Measurements from ENCODE around the gene KCND1.

Gene KCND1

GRCh38 chrX:48974574-48974973 is 2.9 kb upstream of the KCND1 start:
- TF ChIP-seq CTCF (IDR thresholded peaks at IDR 0.05), result no peak
- H3K27me3 ChIP-seq, result peaks cover 15% of the 10 kb centered on the region
- peaks cover 4 to 6% of the 10 kb centered on the region in 2 experiments for H3K4me1 ChIP-seq (ENCODE audit: control insufficient read depth in 1 of 2, insufficient read depth in 1 of 2, low read depth in 1 of 2, low read length in 1 of 2)
- no peak overlapping the region for H3K27ac ChIP-seq
- H3K36me3 ChIP-seq, result peaks cover 50% of the 10 kb centered on the region
- H3K9me3 ChIP-seq, result no peaks in the 10 kb centered on the region
- no peak overlapping the region for H3K4me3 ChIP-seq (ENCODE audit: low read depth in 1 of 2, low read length in 1 of 2)

GRCh38 chrX:48974033-48974432 is 2.4 kb upstream of the KCND1 start:
- no peak for TF ChIP-seq CTCF (IDR thresholded peaks at IDR 0.05)
- Histone ChIP-seq H3K27ac (no peak overlapping the region), H3K4me1 (ENCODE audit: control insufficient read depth in 1 of 2, insufficient read depth in 1 of 2, low read depth in 1 of 2, low read length in 1 of 2) (peaks cover 4 to 6% of the 10 kb centered on the region in 2 experiments), H3K27me3 (peaks cover 15% of the 10 kb centered on the region), H3K4me3 (ENCODE audit: low read depth in 1 of 2, low read length in 1 of 2) (no peak overlapping the region), H3K36me3 (peaks cover 48% of the 10 kb centered on the region), H3K9me3 (no peaks in the 10 kb centered on the region)

- Histone ChIP-seq H3K4me1 (ENCODE audit: control insufficient read depth in 1 of 2, insufficient read depth in 1 of 2, low read depth in 1 of 2, low read length in 1 of 2) (peaks cover 4 to 6% of the 10 kb centered on the region in 2 experiments), H3K4me3 (ENCODE audit: low read depth in 1 of 2, low read length in 1 of 2) (no peak overlapping the region), H3K9me3 (no peaks in the 10 kb centered on the region), H3K27me3 (peaks cover 15% of the 10 kb centered on the region), H3K27ac (no peak overlapping the region), H3K36me3 (peaks cover 37% of the 10 kb centered on the region)
- peak; percentile 44 for TF ChIP-seq CTCF (IDR thresholded peaks at IDR 0.05)
Observed at GRCh38 chrX:48972220-48973164, 848 bp upstream of the KCND1 start.

GRCh38 chrX:48969471-48969870 is 2.2 kb downstream of the KCND1 start:
- H3K9me3 ChIP-seq, result no peaks in the 10 kb centered on the region
- H3K27me3 ChIP-seq, result peaks cover 15% of the 10 kb centered on the region
- H3K27ac ChIP-seq, result no peak overlapping the region
- no peak for TF ChIP-seq CTCF (IDR thresholded peaks at IDR 0.05)
- no peak overlapping the region for H3K4me3 ChIP-seq (ENCODE audit: low read depth in 1 of 2, low read length in 1 of 2)
- H3K36me3 ChIP-seq, result peaks cover 11% of the 10 kb centered on the region
- peaks cover 4 to 6% of the 10 kb centered on the region in 2 experiments for H3K4me1 ChIP-seq (ENCODE audit: control insufficient read depth in 1 of 2, insufficient read depth in 1 of 2, low read depth in 1 of 2, low read length in 1 of 2)

GRCh38 chrX:48968377-48968776 is 3.3 kb downstream of the KCND1 start:
- TF ChIP-seq CTCF (IDR thresholded peaks at IDR 0.05), result no peak
- Histone ChIP-seq H3K4me3 (ENCODE audit: low read depth in 1 of 2, low read length in 1 of 2) (no peak overlapping the region), H3K4me1 (ENCODE audit: control insufficient read depth in 1 of 2, insufficient read depth in 1 of 2, low read depth in 1 of 2, low read length in 1 of 2) (peaks cover 4 to 10% of the 10 kb centered on the region in 2 experiments), H3K27ac (no peak overlapping the region), H3K36me3 (peaks cover 4% of the 10 kb centered on the region), H3K27me3 (peaks cover 15% of the 10 kb centered on the region), H3K9me3 (no peaks in the 10 kb centered on the region)

Data from neutrophil (primary cell).